GM12872 (cell line): ENCODE data around the gene BCL11B.

Experiments used
- TF ChIP-seq, protein P1 (sequence below): IDR thresholded peaks from 3 replicates; pipeline ENCODE4 v1.5.1; 2011; ENCODE audit warnings: low read depth, mild to moderate bottlenecking, low read length, moderate library complexity; ENCODE audit not compliant: insufficient read depth

The BCL11B gene

DNA sequence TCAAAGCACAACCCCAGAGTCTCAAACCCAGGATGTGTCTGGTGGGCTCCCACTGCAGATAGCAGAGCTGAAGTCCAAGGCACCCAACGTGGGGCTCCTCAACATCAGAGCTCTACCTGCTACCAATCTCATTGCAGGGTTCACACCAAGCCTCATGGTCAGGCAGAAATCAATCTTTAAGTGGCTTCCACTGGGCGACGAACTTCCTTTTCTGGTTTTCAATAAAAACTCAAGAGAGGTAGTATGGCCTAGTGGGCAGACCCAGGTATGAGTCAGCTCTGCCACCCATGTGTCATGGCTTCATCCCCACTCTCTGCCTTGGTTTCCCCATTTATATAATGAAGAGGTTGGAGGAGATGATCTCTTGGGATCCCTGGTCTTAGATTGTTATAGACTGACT, 47.0 kb downstream of the BCL11B start:
- TF ChIP-seq, protein P1, sequence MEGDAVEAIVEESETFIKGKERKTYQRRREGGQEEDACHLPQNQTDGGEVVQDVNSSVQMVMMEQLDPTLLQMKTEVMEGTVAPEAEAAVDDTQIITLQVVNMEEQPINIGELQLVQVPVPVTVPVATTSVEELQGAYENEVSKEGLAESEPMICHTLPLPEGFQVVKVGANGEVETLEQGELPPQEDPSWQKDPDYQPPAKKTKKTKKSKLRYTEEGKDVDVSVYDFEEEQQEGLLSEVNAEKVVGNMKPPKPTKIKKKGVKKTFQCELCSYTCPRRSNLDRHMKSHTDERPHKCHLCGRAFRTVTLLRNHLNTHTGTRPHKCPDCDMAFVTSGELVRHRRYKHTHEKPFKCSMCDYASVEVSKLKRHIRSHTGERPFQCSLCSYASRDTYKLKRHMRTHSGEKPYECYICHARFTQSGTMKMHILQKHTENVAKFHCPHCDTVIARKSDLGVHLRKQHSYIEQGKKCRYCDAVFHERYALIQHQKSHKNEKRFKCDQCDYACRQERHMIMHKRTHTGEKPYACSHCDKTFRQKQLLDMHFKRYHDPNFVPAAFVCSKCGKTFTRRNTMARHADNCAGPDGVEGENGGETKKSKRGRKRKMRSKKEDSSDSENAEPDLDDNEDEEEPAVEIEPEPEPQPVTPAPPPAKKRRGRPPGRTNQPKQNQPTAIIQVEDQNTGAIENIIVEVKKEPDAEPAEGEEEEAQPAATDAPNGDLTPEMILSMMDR, result no peak

DNA sequence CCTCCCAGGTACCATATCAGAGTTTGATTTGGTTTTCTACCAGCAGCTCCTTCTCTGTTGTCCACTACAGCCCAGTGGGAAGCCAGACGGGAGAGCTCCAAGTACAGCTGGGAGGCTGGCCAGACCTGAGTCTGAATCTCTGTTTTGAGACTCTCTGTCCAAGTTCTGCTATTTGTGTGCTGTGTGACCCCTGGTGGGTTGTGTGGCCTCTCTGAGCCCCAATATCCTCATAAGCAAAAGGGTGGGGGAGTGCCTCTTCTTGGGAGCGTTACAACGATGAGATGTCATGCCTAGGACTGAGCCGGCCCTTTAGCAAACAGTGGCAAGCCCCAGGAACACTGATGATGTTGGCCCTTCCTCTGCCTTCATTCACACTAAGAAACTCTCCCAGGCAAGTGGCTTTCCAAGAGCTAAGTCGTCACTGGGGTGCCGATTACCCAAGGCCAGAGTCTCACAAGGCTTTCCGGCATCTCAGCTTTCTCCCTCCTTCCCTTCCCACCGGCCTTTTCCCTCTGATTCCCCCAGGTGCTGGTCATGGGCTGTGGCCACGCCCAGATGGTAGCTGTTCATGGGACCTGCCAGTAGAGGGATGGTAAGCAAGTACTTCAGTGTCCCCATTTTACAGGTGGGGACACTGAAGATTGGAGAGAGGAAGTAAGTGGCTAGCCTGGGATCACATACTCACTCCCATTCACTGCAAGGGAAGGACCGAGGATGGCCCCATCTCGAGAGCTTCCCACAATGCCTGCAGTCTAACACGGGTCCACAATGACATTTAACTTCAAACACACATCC, 47.7 kb downstream of the BCL11B start:
- TF ChIP-seq, protein P1, result no peak

DNA sequence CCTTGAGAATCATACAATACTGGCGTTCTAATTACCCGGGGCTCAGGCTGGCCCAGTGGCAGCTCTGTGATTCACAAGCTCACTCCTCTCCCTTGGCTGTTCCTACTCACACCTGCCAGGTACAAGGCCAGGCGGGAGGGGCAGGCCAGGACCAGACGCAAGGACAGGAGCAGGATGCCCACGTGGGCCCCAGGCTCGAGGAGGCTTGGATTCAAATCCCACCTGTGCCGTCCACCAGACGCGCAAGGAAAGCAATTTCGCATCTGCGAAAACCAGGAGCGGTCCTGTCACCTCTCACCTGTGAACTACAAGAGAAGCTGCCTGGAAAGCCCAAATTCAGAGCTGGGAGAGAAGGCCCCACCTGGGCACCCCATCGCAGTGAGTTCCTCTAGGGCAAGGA, 50.6 kb downstream of the BCL11B start:
- TF ChIP-seq, protein P1, result no peak

DNA sequence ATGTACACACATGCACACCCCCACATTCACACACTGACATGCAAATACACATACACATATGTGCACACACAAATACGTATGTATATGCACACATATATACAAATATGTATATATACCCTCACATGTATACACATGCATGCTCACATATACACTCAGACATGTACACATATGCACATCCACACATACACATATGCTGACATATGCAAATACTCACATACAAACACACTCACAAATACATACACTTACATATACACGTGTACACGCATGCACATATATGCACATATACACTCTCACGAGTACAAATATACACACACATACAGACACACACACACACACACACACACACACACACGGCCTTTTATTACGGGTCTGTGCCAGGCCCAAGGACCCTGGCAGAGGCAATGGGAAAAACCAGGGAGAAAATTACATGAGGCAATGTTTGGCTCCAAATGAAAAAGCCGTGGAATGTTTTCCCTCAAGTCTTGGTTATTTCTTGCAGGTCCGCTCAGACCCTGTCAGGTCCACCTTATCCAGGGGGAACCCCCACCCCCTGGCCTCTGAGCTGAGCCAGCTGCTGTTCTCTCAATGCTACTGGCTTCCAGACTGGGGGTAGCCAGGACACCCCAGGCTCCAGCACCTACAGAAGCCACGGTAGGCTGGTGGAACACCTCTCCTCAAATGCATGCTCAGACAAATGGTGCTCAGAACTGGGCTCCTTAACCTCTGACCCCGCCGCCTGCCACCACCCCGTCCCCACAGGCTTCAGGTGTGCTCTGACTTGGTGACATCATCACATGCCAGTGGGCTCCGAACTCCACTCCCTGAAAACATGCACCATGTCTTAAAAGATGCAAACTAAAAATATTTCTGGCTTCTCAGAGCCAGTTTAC, 54.7 kb downstream of the BCL11B start:
- TF ChIP-seq, protein P1, result no peak

DNA sequence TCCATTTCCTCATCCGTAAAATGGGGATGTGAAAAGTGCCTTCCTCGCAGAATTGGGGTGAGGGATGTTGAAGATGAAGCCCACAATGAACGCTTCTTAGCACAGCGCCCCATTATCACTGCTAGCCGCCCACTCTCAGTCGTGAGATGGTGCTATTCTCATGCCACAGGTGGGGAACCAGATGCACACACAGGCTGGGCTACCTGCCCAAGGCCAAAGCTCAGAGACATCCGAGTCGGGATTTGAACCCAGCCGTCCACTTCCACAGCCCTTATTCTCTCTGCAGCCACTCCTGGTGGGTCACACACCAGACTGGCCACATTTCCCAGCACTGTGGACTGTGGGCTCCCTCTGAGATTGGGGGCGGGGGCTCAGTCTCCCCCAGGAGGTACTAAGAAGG, 55.8 kb downstream of the BCL11B start:
- TF ChIP-seq, protein P1, result no peak

DNA sequence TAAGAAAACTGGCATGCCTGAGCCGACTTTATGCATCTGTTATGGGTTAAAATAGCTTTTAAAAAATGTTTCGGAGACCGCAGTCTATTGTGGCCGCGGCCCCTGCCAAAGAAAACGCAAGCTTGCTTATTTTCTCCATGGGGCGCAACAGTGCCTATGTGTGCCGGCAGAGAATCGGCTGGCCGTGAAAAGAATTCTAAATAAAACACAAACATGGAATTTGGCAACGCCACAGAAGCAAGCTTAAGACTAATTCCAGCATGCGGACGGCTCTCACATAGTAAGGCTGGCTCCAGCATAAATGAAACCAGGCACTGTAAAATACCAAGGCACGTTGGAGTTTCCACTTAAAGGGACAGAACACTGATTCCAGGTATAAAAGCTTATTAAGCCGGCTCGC, 56.7 kb downstream of the BCL11B start:
- TF ChIP-seq, protein P1, result no peak

DNA sequence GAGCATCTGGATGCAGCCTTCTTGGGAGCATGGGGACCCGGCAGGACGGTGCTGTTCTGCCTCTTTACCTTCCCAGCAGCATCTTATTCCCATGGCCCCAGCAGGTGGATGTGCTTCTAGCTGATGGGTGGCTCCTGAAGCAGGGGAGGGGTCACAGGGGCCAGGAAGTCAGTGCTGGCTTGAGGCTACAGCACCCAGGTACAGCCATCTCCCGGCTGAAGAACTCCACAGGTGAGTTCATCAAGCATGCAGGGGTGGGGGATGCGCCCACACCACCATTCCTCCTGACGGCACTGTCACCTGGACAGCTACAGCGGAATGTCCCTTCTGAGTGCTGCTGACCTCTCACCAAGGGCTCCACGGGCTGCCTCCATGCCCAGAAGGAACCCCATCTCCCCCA, 57.3 kb downstream of the BCL11B start:
- TF ChIP-seq, protein P1, result no peak
